ENCODE data around the gene SEZ6L.

- TF ChIP-seq EZH2 (IDR thresholded peaks at IDR 0.05; ENCODE audit: borderline replicate concordance) = no peak
- no peak for TF ChIP-seq CTCF (IDR thresholded peaks at IDR 0.05; ENCODE audit: poor library complexity)
- no peak for TF ChIP-seq EZH2phosphoT487 (IDR thresholded peaks at IDR 0.05; ENCODE audit: low read depth, severe bottlenecking, unreplicated experiment)
Measured at GRCh38 chr22:26239581-26239980, 70.3 kb downstream of the SEZ6L start.

All from hepatocyte (in vitro differentiated cells).